Measurements from ENCODE around the gene TUFM.

GRCh38 chr16:28834349-28834748, 11.8 kb downstream of the TUFM start:
- TF ChIP-seq CTCF (IDR thresholded peaks at IDR 0.05) = no peak
- no peak for TF ChIP-seq POLR2A (IDR thresholded peaks at IDR 0.05)
